T-helper 1 cell (primary cell): ENCODE data around the gene EFCAB12.
"Not testable (repeated sequence)": the region's sequence is repeated elsewhere in the genome, so short reads cannot be mapped to it uniquely, and the experiment has no call there.

Experiments
- DNase-seq, 5 donors: peaks; one replicate each; pipeline ENCODE4 v3.0.0-alpha.2; 2012 to 2020

The EFCAB12 gene

GRCh38 chr3:129418041-129418973 is 10.1 kb downstream of the EFCAB12 start:
- DNase-seq = no peak

GRCh38 chr3:129417326-129417725 is 11.1 kb downstream of the EFCAB12 start:
- DNase-seq = no peak

- DNase-seq = no peak
These were observed 12.0 kb downstream of the EFCAB12 start for GRCh38 chr3:129416415-129416814.

GRCh38 chr3:129415830-129416229 is 12.6 kb downstream of the EFCAB12 start:
- no peak for DNase-seq

- no peak for DNase-seq
These were observed 13.1 kb downstream of the EFCAB12 start for GRCh38 chr3:129415378-129415777.

- DNase-seq = no peak
These were observed 14.5 kb downstream of the EFCAB12 start for GRCh38 chr3:129413687-129414506.

- DNase-seq = not testable (repeated sequence)
These were observed 15.2 kb downstream of the EFCAB12 start for GRCh38 chr3:129413238-129413637.

- no peak for DNase-seq
These were observed 15.8 kb downstream of the EFCAB12 start for GRCh38 chr3:129412542-129413198.

GRCh38 chr3:129410971-129411370 is 17.5 kb downstream of the EFCAB12 start:
- no peak for DNase-seq

GRCh38 chr3:129409541-129409940 is 18.9 kb downstream of the EFCAB12 start:
- no peak for DNase-seq

- no peak for DNase-seq
These were observed 23.8 kb downstream of the EFCAB12 start for GRCh38 chr3:129404610-129405009.

- DNase-seq = no peak
These were observed 24.3 kb downstream of the EFCAB12 start for GRCh38 chr3:129404130-129404529.

- no peak for DNase-seq
These were observed 25.0 kb downstream of the EFCAB12 start for GRCh38 chr3:129403450-129403849.

GRCh38 chr3:129402616-129403015 is 25.8 kb downstream of the EFCAB12 start:
- DNase-seq = no peak

- no peak for DNase-seq
These were observed 26.2 kb downstream of the EFCAB12 start for GRCh38 chr3:129402210-129402609.

- no peak for DNase-seq
These were observed 28.5 kb downstream of the EFCAB12 start for GRCh38 chr3:129399895-129400357.

- DNase-seq = peak; percentile 38 to 87 (median 71)
These were observed 29.1 kb downstream of the EFCAB12 start for GRCh38 chr3:129399145-129399894.

GRCh38 chr3:129398803-129399144 is 29.7 kb downstream of the EFCAB12 start:
- DNase-seq = peak in 2 of 5 donors; percentile 3 to 4

GRCh38 chr3:129393760-129394564 is 34.5 kb downstream of the EFCAB12 start:
- DNase-seq = not testable (repeated sequence)

- DNase-seq = no peak
These were observed 35.2 kb downstream of the EFCAB12 start for GRCh38 chr3:129393271-129393670.
